Ovary (tissue), 9 donors: ENCODE data around the gene NCEH1. TPM values are rescaled to one million over a fixed set of nuclear protein-coding genes. Genes with fewer than 3 reads are reported as not detected.
"Not testable (repeated sequence)": the region's sequence is repeated elsewhere in the genome, so short reads cannot be mapped to it uniquely, and the experiment has no call there.

ENCODE experiments used
- DNase-seq, 5 donors: peaks; one replicate each; pipeline ENCODE4 v3.0.0-alpha.2; 2019 to 2020
- H3K27ac ChIP-seq, 2 donors: fragments of 200-600 bp; one replicate each; pipeline versions ENCODE4 v1.5.1 to v1.8.0; 2019 to 2022
- H3K27me3 ChIP-seq: fragments of 200-600 bp; one replicate; pipeline ENCODE4 v1.8.0; 2022
- H3K36me3 ChIP-seq: fragments of 200-600 bp; sonication (generic); one replicate; pipeline ENCODE4 v1.5.1; 2019
- H3K4me1 ChIP-seq: one replicate; pipeline ENCODE4 v1.8.1; 2013; ENCODE audit warnings: mild to moderate bottlenecking, moderate library complexity; ENCODE audit not compliant: insufficient read depth
- H3K4me3 ChIP-seq: fragments of 200-600 bp; sonication (generic); one replicate; pipeline ENCODE4 v1.5.1; 2017
- H3K9me3 ChIP-seq, 2 donors: fragments of 200-600 bp in 1 of 2; sonication (generic) in 1 of 2; one replicate each; pipeline versions ENCODE4 v1.5.1 to v1.8.1; 2013 to 2019; ENCODE audit warnings: mild to moderate bottlenecking in 1 of 2, moderate library complexity in 1 of 2
- CTCF ChIP-seq, 3 donors: fragments of 450-650 bp in 2 of 3; fragments of 200-600 bp in 1 of 3; IDR thresholded peaks; one replicate each; pipeline versions ENCODE4 v1.5.1 to v1.8.0; 2016 to 2022; ENCODE audit warnings: antibody characterized with exemption in 3 of 3, mild to moderate bottlenecking in 1 of 3
- EP300 ChIP-seq: sonication (generic); formaldehyde crosslinking; IDR thresholded peaks from one replicate; pipeline ENCODE4 v1.6.1; 2017; ENCODE audit warnings: antibody characterized with exemption
- POLR2A ChIP-seq: fragments of 450-650 bp; IDR thresholded peaks from one replicate; pipeline ENCODE4 v1.6.1; 2017; ENCODE audit warnings: antibody characterized with exemption, mild to moderate bottlenecking, moderate library complexity
- WGBS, 3 donors: extraction: QIAGEN DNeasy Blood & Tissue Kit in 1 of 3; methylation state at CpG; one replicate each; pipeline versions ENCODE4 v1.1.5 to v1.1.7; 2013 to 2017; 5-methylcytosine and 5-hydroxymethylcytosine counted together
- intact Hi-C, 4 donors: fragments of 100-400 bp; cut with DNase I; formaldehyde crosslinking; loops; one replicate each; pipeline versions ENCODE4 v1.11.0 to v1.15.1; 2022 to 2023
- polyA plus RNA-seq, 2 donors: library from polyadenylated mRNA; stranded (reverse); fragments of 200-250 nt in 1 of 2; fragments of 350-450 nt in 1 of 2; fragmentation: Illumina TruSeq in 1 of 2; extraction: RNeasy Lipid Tissue Mini Kit (QIAGEN cat#74804) in 1 of 2; gene quantifications; one replicate each; pipeline ENCODE4 v1.2.3, GENCODE V29; 2013 to 2014
- total RNA-seq, 7 donors: library from RNA; depleted of rRNA in 2 of 7; stranded (reverse); fragments of >200 nt in 2 of 7; fragmentation: NEBNext Ultra II Directional in 3 of 7; extraction: Animal tissue kit (Norgen Biotek cat#: 25700) in 3 of 7; gene quantifications; one replicate each; pipeline versions ENCODE4 v1.1.0 to v1.2.4, GENCODE V29; 2016 to 2023
- donor health status: DM: no; HTN: no; CAD: no; lungs with moderate emphysema.
- donor health status: DM: no; HTN: no; CAD: no.
- donor health status: Bipolar disorder and iron deficiency.
- donor health status: DM: yes; HTN: yes; CAD: no.
- donor health status: DM: no; HTN: no; CAD: no.
- donor health status: DM: yes; HTN: yes; CAD: no.

The NCEH1 gene
- total and polyA plus RNA-seq, 9 donors = 1.4 to 15.8 (median 4.5) TPM

DNA sequence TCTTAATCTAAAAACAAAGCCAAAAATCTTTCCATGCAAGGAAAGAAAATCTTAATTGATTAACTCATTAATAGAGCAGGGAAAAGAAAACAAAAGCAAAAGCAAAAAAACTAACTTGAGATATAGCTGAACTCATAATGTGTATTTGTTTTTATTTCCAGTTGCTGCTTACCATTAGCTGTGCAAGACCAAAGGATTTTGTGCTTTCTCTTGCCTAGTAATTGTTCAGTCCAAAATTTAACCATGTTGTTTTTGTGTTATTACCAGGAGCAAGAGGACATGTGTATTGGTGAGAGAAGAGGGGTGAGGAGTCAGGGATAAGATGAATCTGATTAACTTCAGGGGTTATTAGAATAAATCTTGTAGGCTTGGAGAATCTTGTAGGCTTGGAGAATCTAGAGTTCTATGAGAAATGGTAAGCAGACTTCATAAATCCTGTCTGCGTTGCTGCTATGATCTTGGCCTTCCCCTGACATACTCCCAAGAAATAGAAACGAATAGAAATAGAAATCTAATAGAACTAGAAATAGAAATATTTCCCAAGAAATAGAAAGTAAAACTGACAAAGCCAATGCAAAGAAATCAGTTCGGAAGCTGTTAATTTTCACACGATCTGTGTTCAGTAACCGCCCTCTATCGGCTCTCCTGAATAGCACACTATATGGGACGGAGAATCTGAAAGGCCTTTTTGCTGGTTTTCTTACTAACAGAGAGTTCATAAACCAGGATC lies 115.0 kb downstream of the NCEH1 start:
- H3K27me3 ChIP-seq = no peaks in the 10 kb centered on the region
- WGBS, 3 donors = 3 to 7% (median 4%) methylated on average over 7 of the region's 7 CpGs
- H3K36me3 ChIP-seq = no peaks in the 10 kb centered on the region
- peak in 2 of 5 donors; percentile 18 to 63 for DNase-seq
- no peaks in the 10 kb centered on the region for H3K9me3 ChIP-seq
- H3K27ac ChIP-seq = peak overlapping the region in 1 of 2 donors; percentile 73
- H3K4me1 ChIP-seq = no peaks in the 10 kb centered on the region
- no peak for TF ChIP-seq EP300
- TF ChIP-seq CTCF (IDR thresholded peaks at IDR 0.05) = peak; percentile 57 to 89 (median 77)
- intact Hi-C loops = loop anchor here in 2 of 4 donors (10.0 kb wide), 1 partner anchor 101 kb away; no protein-coding TSS in a partner anchor
- H3K4me3 ChIP-seq = peak overlapping the region; percentile 22

- WGBS, 3 donors = 79 to 81% (median 79%) methylated on average over 11 of the region's 11 CpGs
- DNase-seq, H3K27me3 ChIP-seq, H3K36me3 ChIP-seq, H3K4me1 ChIP-seq, H3K9me3 ChIP-seq, H3K4me3 ChIP-seq: not testable (repeated sequence)
- peak overlapping the region in 1 of 2 donors; percentile 73 for H3K27ac ChIP-seq
- intact Hi-C loops = loop anchor here in 3 of 4 donors (5.0 to 10.0 kb wide), 2 partner anchors 98 to 100 kb away; no protein-coding TSS in a partner anchor
Observed at GRCh38 chr3:172594900-172595663, 115.8 kb downstream of the NCEH1 start.

DNA sequence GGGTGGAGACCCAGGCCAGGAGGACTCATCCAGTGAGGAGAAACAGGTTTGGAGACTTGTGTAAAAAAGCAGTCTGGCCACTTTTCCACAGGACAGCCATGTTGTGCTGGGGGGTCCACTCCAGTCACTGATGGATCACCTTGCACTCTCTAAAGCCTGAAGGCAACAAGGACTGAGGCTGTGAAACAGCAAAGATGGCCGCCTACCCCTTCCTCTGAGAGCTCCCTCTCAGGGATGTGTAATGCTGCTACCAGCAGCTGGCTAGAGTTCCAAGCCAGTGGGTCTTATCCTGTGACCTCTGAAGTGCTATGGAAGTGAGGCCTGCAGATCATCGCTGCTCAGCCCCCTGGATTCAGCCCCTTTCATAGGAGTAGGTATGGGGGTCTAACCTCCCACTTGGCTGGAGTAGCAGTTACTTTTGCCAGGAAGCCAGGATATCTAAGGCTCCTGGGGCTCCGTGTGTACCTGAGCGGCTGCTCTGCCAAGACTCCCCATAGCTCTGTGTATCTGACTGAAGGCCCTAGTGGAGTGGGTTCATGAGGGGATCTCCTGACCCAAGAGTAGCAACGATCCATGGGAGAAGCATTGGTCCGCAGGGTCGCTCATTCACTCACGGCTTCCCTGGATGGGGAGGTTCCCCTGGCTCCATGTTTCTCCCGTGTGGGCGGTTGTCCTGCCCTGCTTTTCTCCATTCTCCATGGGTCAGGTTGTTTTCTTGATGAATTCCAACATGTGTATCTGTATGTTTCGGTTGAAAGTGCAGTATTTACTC lies 117.8 kb downstream of the NCEH1 start:
- intact Hi-C loops = loop anchor here in 3 of 4 donors (5.0 to 10.0 kb wide), 2 partner anchors 96 to 98 kb away; no protein-coding TSS in a partner anchor

More for the DNA sequence above, 117.8 kb downstream of the NCEH1 start:
- Histone ChIP-seq H3K4me3 (no peak overlapping the region), H3K36me3 (no peaks in the 10 kb centered on the region), H3K27ac (no peak overlapping the region), H3K9me3 (no peaks in the 10 kb centered on the region), H3K27me3 (no peaks in the 10 kb centered on the region), H3K4me1 (no peaks in the 10 kb centered on the region)
- 94 to 96% (median 95%) methylated on average over 10 to 11 of the region's 11 CpGs for WGBS, 3 donors
- TF ChIP-seq POLR2A (no peak), EP300 (no peak), CTCF (IDR thresholded peaks at IDR 0.05) (no peak)
- no peak for DNase-seq
